Skeletal muscle satellite cell (primary cell): ENCODE measurements around the gene CABP1.
A peak's percentile ranks its signal among the peaks of the same experiment; 100 is the strongest.
"Not testable (repeated sequence)": the region's sequence is repeated elsewhere in the genome, so short reads cannot be mapped to it uniquely, and the experiment has no call there.

Experiments used
- H3K27me3 ChIP-seq: 2 replicates; pipeline ENCODE4 v1.7.0; 2013; ENCODE audit warnings: low read length; ENCODE audit not compliant: control insufficient read depth, insufficient read depth
- H3K36me3 ChIP-seq: 2 replicates; pipeline ENCODE4 v1.7.0; 2013; ENCODE audit warnings: mild to moderate bottlenecking, control low read depth, low read length; ENCODE audit not compliant: insufficient read depth
- H3K4me1 ChIP-seq: 2 replicates; pipeline ENCODE4 v1.7.0; 2013; ENCODE audit warnings: low read length; ENCODE audit not compliant: control insufficient read depth, insufficient read depth
- H3K4me2 ChIP-seq: 2 replicates; pipeline ENCODE4 v1.7.0; 2013; ENCODE audit warnings: mild to moderate bottlenecking, low read length
- H3K4me3 ChIP-seq: 2 replicates; pipeline ENCODE4 v1.7.0; 2013; ENCODE audit warnings: low read length
- H3K9ac ChIP-seq: 2 replicates; pipeline ENCODE4 v1.7.0; 2013; ENCODE audit warnings: mild to moderate bottlenecking, low read depth, low read length, moderate library complexity
- H3K9me3 ChIP-seq: replicated peaks from 2 replicates; pipeline ENCODE4 v1.7.0; 2013; ENCODE audit warnings: mild to moderate bottlenecking, control low read depth, low read length

Gene CABP1

GRCh38 chr12:120614848-120615247 is 25.6 kb upstream of the CABP1 start:
- Histone ChIP-seq H3K4me2 (no peak overlapping the region), H3K36me3 (no peaks in the 10 kb centered on the region), H3K4me1 (no peaks in the 10 kb centered on the region), H3K9ac (no peak overlapping the region), H3K27me3 (peaks cover 45% of the 10 kb centered on the region), H3K4me3 (no peak overlapping the region), H3K9me3 (no peaks in the 10 kb centered on the region)

- H3K4me1 ChIP-seq, H3K36me3 ChIP-seq, H3K9ac ChIP-seq, H3K4me3 ChIP-seq, H3K4me2 ChIP-seq, H3K9me3 ChIP-seq: not testable (repeated sequence)
- H3K27me3 ChIP-seq, result peaks cover 44% of the 10 kb centered on the region
Observed at GRCh38 chr12:120617193-120617592, 23.2 kb upstream of the CABP1 start.

DNA sequence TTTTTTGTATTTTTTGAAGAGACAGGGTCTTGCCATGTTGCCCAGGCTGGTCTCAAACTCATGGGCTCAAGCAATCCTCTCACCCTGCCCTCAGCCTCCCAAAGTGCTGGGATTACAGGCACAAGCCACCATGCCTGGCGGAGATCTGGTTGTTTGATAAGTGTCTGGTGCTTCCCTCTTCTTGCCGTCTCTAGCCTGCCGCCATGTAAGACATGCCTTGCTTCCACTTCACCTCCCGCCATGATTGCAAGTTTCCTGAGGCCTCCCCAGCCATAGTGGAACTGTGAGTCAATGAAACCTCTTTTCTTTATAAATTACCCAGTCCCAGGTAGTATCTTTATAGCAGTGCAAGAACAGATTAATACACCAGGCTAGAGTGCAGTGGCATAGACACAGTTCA is 22.7 kb upstream of the CABP1 start:
- not testable (repeated sequence) for H3K4me1 ChIP-seq, H3K9ac ChIP-seq, H3K9me3 ChIP-seq, H3K4me3 ChIP-seq, H3K4me2 ChIP-seq, H3K36me3 ChIP-seq
- H3K27me3 ChIP-seq, result peaks cover 43% of the 10 kb centered on the region

DNA sequence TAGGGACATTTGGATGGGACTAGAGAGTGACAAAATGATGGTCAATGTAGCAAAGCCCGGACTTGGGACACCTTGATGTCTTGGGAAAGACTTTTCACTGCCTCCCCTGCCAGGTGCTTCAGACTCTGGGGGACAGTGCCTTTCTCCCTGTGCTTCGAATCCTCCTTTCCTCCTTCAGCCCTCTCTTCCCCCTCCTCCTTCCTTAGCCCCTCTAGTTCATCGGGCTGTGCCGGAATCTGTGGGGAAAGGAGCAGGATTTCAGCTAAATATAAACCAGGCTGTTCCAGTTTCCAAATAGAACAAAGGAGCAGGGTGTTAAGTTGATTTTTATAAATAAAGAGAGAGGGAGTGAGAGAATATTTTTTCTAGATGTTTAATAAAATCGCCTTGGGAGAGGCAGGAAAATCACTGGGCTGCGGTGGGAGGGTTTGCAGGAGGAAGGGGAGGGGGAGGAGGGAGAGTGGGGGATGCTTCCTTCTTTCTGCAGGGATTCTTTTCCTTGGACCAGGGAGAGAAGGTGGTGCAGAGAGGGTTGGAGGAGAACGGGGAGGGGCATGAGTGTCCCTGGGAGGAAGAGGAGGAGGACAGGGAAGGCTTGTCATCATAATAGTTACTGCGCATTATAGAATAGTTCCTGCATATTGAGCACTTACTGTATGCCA is 21.3 kb upstream of the CABP1 start:
- no peaks in the 10 kb centered on the region for H3K9me3 ChIP-seq
- H3K27me3 ChIP-seq, result peaks cover 46% of the 10 kb centered on the region
- no peaks in the 10 kb centered on the region for H3K36me3 ChIP-seq
- H3K4me3 ChIP-seq, result no peak overlapping the region
- H3K9ac ChIP-seq, result no peak overlapping the region
- no peaks in the 10 kb centered on the region for H3K4me1 ChIP-seq
- no peak overlapping the region for H3K4me2 ChIP-seq

DNA sequence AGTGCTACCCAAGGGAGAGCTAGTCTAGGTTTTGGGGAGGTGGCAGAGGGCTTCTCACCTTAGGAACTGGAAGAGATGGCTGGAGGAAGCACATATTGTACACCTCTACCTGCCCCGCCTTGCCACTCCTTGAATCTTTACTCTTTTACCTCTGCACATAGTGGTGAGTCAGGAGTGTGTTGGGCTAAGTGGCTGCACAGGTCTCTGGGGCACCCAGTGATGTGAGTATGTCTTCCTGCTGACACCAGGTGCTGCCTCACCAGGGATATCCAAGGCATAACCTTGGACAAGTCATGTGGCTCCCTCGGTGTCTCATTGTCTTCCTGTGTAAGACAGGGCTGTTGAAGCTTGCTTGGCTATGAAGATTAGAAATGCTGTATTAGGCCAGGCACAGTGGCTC is 19.8 kb upstream of the CABP1 start:
- Histone ChIP-seq H3K36me3 (no peaks in the 10 kb centered on the region), H3K4me3 (no peak overlapping the region), H3K27me3 (peaks cover 41% of the 10 kb centered on the region), H3K9ac (no peak overlapping the region), H3K9me3 (no peaks in the 10 kb centered on the region), H3K4me1 (no peaks in the 10 kb centered on the region), H3K4me2 (no peak overlapping the region)

- no peak overlapping the region for H3K9ac ChIP-seq
- no peak overlapping the region for H3K4me2 ChIP-seq
Observed at GRCh38 chr12:120625557-120626419, 14.6 kb upstream of the CABP1 start.

GRCh38 chr12:120628919-120629318 is 11.5 kb upstream of the CABP1 start:
- Histone ChIP-seq H3K9me3 (no peaks in the 10 kb centered on the region), H3K27me3 (peaks cover 43% of the 10 kb centered on the region), H3K36me3 (no peaks in the 10 kb centered on the region), H3K9ac (no peak overlapping the region), H3K4me1 (no peaks in the 10 kb centered on the region), H3K4me2 (no peak overlapping the region), H3K4me3 (no peak overlapping the region)

More at GRCh38 chr12:120625557-120626419, 14.6 kb upstream of the CABP1 start:
- no peaks in the 10 kb centered on the region for H3K4me1 ChIP-seq
- no peak overlapping the region for H3K4me3 ChIP-seq
- no peaks in the 10 kb centered on the region for H3K36me3 ChIP-seq
- no peaks in the 10 kb centered on the region for H3K9me3 ChIP-seq
- H3K27me3 ChIP-seq, result peaks cover 43% of the 10 kb centered on the region

DNA sequence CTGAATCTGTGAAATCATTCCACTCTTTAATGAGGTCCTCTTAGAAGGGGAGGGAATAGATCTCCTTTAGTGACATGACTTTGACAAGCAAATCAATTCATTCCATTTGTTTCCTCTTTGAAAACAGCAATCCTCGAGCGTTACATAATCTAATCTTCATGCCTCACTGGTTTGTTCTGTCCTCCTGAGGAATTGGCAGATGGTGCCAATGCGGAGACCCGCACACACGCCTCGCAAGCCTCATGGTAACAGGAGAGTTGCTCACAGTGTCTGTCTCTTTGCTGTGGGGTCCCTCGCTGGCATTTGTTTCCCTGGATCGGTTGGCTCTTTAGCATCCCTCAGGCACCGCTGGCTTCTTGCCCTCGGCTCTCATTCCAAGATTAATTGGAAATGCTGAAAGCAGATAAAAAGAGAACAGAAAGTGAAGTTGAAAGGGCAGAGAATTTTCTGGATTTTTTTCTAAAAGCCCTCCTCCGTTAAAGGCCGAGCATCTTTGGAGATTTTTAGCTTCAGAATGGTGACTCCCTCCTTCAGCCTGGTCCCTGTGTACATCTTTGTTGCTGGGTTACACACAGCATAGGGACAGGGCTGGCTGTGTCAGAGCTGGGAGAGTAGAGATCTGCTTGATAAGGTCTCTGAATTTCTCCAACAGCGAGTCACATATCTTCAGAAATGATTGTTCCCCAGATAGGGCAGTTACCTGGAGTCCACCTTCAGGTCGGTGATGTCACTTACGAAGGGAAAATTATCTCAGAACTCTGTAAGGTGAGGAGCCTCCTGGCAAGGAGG is 10.1 kb upstream of the CABP1 start:
- Histone ChIP-seq H3K36me3 (no peaks in the 10 kb centered on the region), H3K4me3 (no peak overlapping the region), H3K4me2 (no peak overlapping the region), H3K4me1 (no peaks in the 10 kb centered on the region), H3K9me3 (no peaks in the 10 kb centered on the region), H3K9ac (no peak overlapping the region), H3K27me3 (peaks cover 53% of the 10 kb centered on the region)

DNA sequence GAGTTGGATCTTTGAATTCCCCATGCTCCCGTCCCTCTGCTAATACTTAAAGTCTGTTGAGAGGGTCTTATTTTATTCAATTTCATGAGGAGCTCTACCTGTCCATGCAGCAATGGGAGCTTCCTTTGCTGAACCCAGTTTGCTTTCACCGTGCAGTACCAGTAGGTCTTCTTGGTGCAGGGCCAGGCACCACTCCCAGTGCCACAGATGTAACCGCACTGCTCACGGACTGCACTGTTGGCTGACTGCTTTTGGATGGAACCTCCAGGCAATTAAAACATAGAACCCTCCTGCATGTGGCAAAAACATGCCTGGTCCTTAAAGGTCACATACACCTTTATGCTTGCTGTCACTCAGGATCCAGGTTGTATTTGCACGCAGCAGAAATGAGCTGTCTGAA is 9.3 kb upstream of the CABP1 start:
- Histone ChIP-seq H3K27me3 (peaks cover 58% of the 10 kb centered on the region), H3K9ac (no peak overlapping the region), H3K4me3 (no peak overlapping the region), H3K4me1 (no peaks in the 10 kb centered on the region), H3K36me3 (no peaks in the 10 kb centered on the region), H3K4me2 (no peak overlapping the region), H3K9me3 (no peaks in the 10 kb centered on the region)

GRCh38 chr12:120640861-120641833 is 721 bp downstream of the CABP1 start:
- Histone ChIP-seq H3K4me3 (peak overlapping the region; percentile 58), H3K36me3 (no peaks in the 10 kb centered on the region), H3K4me1 (peaks cover 11% of the 10 kb centered on the region), H3K27me3 (peaks cover 78% of the 10 kb centered on the region), H3K9ac (no peak overlapping the region), H3K9me3 (no peaks in the 10 kb centered on the region), H3K4me2 (peak overlapping the region; percentile 85)
